RCC 7860 (cell line): ENCODE results near the gene CX3CR1.
A peak's percentile ranks its signal among the peaks of the same experiment; 100 is the strongest.
"Not testable (repeated sequence)": the region's sequence is repeated elsewhere in the genome, so short reads cannot be mapped to it uniquely, and the experiment has no call there.

Experiments used
- DNase-seq: peaks from one replicate; pipeline ENCODE4 v3.0.0-alpha.2; 2015; ENCODE audit warnings: low spot score
- FAIRE-seq: peaks from 2 replicates; lab custom pipeline; 2012; peaks lifted over from hg19 to GRCh38; lab: Jason Lieb, UNC

Gene CX3CR1

GRCh38 chr3:39279745-39280517 lies at the start of gene CX3CR1:
Gene CX3CR1 (minus strand): TSS chr3:39280036. CDS start chr3:39266509, 13,527 bp downstream.
- DNase-seq, result no peak
- no peak for FAIRE-seq

GRCh38 chr3:39329493-39329892 lies 49.7 kb upstream of the CX3CR1 start, which contains the start of gene CCR8:
Gene CCR8 (plus strand): TSS chr3:39329709. CDS start chr3:39332332, 2,623 bp downstream.
- FAIRE-seq (no peak), DNase-seq (no peak)

GRCh38 chr3:39327746-39328349 lies 48.0 kb upstream of the CX3CR1 start:
- DNase-seq, result no peak
- no peak for FAIRE-seq

GRCh38 chr3:39327053-39327745 lies 47.4 kb upstream of the CX3CR1 start:
- FAIRE-seq (no peak), DNase-seq (no peak)

GRCh38 chr3:39325236-39325635 lies 45.4 kb upstream of the CX3CR1 start:
- DNase-seq (no peak), FAIRE-seq (no peak)

GRCh38 chr3:39323494-39323893 lies 43.7 kb upstream of the CX3CR1 start:
- no peak for FAIRE-seq
- no peak for DNase-seq

GRCh38 chr3:39322936-39323335 lies 43.1 kb upstream of the CX3CR1 start:
- DNase-seq, result no peak

GRCh38 chr3:39322209-39322715 lies 42.4 kb upstream of the CX3CR1 start:
- not testable (repeated sequence) for DNase-seq, FAIRE-seq

More at GRCh38 chr3:39322936-39323335, 43.1 kb upstream of the CX3CR1 start:
- FAIRE-seq, result no peak

GRCh38 chr3:39321574-39321983 lies 41.7 kb upstream of the CX3CR1 start:
- not testable (repeated sequence) for FAIRE-seq, DNase-seq

- FAIRE-seq (no peak), DNase-seq (no peak)
Measured at GRCh38 chr3:39319249-39319648, 39.4 kb upstream of the CX3CR1 start.

- FAIRE-seq (no peak), DNase-seq (no peak)
Measured at GRCh38 chr3:39318301-39318700, 38.5 kb upstream of the CX3CR1 start.

GRCh38 chr3:39317571-39318169 lies 37.8 kb upstream of the CX3CR1 start:
- peak; percentile 52 for FAIRE-seq

GRCh38 chr3:39315420-39315819 lies 35.6 kb upstream of the CX3CR1 start:
- DNase-seq, result no peak
- no peak for FAIRE-seq

More at GRCh38 chr3:39317571-39318169, 37.8 kb upstream of the CX3CR1 start:
- DNase-seq, result peak; percentile 50

GRCh38 chr3:39313289-39313688 lies 33.5 kb upstream of the CX3CR1 start:
- FAIRE-seq, result no peak

GRCh38 chr3:39302178-39302577 lies 22.3 kb upstream of the CX3CR1 start:
- DNase-seq (no peak), FAIRE-seq (no peak)

More at GRCh38 chr3:39313289-39313688, 33.5 kb upstream of the CX3CR1 start:
- DNase-seq, result no peak

GRCh38 chr3:39299279-39299678 lies 19.4 kb upstream of the CX3CR1 start:
- DNase-seq (no peak), FAIRE-seq (no peak)

- FAIRE-seq, result no peak
- DNase-seq, result no peak
Measured at GRCh38 chr3:39296197-39297077, 16.6 kb upstream of the CX3CR1 start.

- no peak for DNase-seq
- no peak for FAIRE-seq
Measured at GRCh38 chr3:39295184-39295775, 15.4 kb upstream of the CX3CR1 start.

- no peak for FAIRE-seq
Measured at GRCh38 chr3:39294446-39295183, 14.8 kb upstream of the CX3CR1 start.

More at GRCh38 chr3:39294446-39295183, 14.8 kb upstream of the CX3CR1 start:
- no peak for DNase-seq
